ENCODE data around the gene PPP1R12B.
"Not testable (repeated sequence)": the region's sequence is repeated elsewhere in the genome, so short reads cannot be mapped to it uniquely, and the experiment has no call there.

Gene PPP1R12B

DNA sequence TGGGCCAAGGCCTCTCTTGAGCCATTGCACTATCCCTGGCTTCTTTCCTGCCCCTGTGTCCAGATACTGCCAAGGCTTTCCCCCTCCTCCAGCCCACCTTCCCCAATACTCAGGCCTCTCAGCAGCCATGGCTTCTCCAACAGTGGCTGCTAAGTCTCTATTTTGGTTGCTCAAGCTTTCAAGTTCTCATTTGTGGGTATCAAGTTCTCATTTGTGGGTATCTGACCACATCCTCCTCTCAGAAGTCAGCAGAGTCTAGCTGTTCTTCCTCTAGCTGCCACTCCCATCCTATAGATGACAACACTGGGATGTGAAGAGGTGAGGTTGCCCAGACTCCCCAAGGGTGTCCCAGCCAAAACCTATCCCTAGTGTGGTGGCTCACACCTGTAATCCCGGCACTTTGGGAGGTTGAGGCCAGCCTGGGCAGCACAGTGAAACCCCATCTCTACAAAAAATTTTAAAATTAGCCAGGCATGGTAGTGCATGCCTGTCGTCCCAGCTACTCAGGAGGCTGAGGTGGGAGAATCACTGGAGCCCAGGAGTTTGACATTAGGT lies 280.8 kb downstream of the PPP1R12B start:
- DNase-seq (ENCODE audit: low read depth in 2 of 2): not testable (repeated sequence)

DNA sequence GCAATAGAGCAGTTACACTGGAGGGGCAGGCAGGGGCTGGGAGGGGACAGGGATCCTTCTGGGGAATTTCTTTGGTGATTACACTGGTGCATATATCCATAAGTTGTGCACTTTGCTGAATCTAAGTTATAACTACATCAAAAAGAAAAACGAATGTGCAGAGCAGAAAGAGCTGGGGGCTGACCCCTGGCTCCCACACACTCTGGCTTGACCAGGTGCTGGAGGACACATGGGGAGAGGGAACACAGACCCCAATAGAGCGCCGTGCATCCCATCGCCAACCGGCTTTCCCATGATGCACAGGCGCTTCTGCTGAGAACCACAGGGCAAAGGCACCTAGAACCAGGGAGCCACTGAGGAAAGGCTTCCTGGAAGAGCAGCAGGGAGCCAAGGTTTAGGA lies 281.6 kb downstream of the PPP1R12B start:
- DNase-seq (ENCODE audit: low read depth in 2 of 2): not testable (repeated sequence)

DNA sequence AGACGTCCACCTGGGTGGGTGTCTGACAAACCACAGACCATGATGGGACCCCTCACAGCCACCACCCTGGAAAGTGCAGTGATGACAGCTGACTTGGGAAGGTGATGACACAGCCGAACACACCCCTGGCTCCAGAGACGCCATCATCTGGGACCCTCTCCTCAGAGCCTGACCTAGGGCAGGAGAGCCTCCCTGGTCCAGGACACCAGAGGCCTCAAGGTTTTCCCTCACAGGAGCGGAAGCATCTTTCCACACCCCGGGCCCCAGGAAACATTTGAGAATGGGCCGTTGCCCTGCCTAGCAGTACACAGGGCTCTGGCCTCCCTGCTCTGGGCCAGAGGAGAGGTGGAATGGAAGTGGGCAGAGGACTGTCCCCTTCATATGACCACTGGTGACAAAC lies 282.0 kb downstream of the PPP1R12B start:
- DNase-seq (ENCODE audit: low read depth in 2 of 2): no peak

DNA sequence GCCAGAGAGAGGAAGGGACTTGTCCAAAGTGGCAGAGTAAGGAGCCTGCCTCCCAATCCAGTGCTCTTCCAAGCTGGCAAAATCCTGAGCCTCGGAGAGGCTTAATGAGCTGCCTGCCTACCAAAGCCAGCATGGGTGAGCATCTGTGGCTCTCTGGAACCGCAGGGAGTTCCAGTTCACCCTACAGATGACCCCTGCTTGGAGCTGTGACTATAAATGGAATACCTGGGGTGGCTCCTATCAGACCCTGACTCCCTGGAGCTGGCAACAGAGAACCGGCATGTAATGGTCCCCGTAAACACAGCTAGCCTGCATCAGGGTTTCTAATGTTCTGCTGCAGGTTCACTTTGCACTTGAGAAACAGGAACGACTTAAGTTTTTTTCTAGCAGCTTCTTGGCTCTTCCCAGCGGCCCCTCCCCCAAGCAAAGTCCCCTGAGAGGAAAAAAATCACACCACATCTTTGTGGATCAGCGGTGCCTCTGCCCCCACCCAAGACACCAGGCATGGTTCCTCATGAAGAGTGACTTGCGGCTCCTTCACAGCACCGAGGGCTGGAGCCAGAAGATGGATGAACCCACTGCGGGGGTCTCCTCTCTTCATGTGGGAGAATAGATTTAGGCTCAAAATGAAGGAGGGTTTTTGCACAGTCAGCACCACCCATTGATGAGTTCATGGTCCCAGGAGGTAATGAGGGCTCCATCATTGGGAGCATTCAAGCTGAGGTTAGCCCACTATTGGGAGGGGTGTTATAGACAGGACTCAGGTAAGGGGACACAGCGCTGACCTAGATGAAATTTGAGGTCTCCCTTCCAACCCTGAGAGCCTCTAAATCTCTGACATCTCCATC lies 282.8 kb downstream of the PPP1R12B start:
- DNase-seq (ENCODE audit: low read depth in 2 of 2): no peak

DNA sequence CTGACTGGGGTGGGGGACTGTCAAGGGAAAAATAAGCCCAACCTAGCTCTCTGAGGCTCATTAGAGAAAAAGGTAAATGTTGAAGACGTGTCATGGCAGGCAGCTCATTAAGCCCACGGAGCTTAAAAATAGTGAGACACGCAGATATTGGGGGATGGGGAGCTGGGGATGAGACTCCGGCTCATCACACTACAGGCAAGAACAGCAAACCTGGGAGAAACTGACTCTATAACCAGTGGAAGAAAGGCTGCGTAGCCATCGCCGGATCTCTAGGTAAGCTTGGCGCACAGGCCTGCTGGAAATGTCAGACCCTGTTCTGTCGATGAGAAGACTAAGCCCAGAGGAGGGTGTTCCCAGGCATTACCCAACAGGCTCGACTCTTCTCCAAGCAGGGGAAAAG lies 283.7 kb downstream of the PPP1R12B start:
- DNase-seq (ENCODE audit: low read depth in 2 of 2): no peak

DNA sequence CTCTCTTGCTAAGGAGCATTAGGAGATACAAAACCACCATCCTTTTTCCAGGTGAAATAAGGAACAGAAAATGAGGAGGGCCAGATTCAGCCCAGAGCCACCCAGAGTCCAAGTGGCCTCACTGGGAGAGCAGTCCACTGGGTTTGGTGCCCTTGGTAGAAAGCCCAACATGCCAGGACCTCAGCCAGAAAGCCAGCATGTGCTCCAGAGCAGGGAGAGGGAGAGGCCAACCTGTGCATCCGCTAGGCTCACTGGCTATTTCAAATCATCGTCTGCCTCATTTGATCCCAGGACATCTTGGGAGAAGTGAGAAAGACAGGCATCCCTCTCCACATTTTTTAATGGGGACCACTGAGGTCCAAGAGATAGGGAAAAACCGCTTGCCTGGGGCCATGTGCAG lies 287.7 kb downstream of the PPP1R12B start:
- not testable (repeated sequence) for DNase-seq (ENCODE audit: low read depth in 2 of 2)

DNA sequence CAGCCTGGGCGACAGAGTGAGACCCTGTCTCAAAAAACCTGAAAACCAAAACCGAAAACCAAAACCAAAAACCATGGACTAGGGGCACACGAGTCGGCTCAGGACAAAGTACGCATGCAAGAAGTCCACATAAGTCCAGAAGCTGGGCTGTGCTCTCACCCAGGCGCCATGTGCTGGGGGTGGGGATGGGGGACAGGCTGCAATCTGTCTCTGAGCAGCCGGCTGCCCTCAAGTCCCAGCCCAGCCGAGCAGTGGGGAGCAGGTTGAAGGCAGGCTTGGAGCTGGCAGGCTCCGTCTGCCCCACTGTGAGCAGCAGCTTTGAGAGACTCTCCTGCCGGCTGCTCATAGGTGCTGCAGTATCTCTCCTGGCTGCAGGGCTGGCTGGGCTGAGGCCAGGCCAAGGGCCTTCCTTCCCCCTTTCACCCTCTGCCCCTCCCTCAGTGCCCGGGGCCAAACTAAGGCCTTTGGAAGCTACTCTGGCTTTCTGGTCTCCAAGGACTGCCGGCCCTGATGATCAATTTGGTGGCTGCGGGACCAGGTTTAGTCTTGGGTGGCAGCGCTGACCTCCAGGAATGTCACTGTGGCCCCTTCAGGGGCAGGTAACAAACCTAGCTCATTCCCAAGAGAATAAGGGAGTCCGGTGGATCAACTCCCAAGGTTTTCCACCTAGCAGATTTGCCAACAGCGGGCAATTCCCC lies 289.0 kb downstream of the PPP1R12B start:
- not testable (repeated sequence) for DNase-seq (ENCODE audit: low read depth in 2 of 2)

DNA sequence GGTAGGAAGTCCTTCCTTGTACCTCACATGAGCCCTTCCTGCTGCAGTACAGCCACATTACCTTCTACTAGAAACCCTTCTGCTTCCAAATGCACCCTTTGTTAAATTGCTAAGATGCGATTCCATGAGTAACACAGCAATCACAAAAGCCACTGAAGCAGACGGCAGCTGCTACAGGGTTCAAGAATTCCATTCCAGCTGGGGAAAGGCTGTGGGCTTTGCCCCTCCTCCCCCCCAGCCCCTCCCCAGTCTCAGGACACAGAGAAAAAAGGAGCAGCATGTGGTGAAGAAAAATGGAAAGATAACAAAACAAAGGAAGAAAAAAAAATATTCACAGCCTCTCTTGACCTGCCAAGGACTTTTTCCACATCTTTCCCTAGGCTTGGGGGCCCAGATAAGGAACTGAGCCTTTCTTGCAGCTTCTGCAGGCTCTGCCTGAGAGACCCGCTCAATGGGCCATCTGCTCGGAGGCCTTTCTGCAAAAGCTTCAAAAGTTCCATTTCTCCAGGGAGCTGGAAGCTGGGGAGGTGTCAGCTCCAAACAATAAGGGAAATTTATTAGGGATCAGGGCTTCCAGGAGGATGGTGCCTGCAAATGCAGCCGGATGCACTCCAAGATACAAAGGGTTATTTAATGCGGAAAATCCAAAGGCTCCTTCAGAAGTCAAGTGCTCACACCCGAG lies 289.7 kb downstream of the PPP1R12B start:
- DNase-seq (ENCODE audit: low read depth in 2 of 2): no peak

DNA sequence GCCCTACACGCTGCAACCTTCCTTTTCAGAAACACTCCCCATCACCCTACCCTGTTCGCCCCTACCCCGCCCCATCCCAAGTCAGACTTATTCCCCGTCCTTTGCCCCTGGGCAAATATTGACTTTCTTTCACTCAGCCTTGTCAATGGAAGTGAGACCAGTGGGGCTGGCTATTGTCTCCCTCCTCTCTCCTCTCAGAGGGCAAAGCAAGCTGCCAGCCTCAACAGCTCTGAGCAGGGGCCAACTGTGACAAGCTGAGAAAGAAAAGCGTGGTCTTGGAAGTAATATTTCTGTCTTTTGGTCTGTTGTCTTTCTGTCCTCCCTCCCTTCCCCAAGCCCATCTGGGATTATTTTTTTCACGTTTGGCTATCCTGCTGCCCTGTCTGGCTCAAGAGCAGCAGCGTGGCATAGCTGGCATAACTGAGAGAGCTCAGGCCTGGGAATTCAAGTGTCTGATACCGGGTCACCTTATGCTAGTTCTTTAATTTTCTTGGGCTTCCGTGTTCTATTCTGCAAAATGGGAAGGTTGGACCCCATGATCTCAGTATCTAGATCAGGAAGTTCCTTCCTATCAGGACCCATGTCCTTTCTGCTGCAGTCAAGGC lies 290.3 kb downstream of the PPP1R12B start:
- not testable (repeated sequence) for DNase-seq (ENCODE audit: low read depth in 2 of 2)

DNA sequence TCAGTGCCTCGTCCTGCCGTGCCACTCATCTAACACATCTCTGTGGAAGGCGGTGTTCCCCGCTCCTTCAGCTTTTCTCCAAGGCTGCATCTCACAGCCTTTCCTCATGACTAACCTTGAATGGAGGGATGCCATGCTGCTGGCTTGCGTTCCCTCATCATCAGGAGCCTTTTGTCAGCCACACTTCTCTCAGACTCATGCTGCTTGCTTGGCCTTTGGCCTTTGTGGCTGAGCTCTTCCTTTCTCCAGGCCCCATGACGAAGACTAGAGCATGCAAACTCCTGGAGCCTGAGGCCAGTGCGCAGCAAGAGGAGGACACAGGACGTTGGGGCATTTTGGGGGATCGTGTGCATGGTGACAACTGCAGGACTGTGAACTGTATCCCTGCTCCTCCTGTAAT lies 291.0 kb downstream of the PPP1R12B start:
- no peak for DNase-seq (ENCODE audit: low read depth in 2 of 2)

DNA sequence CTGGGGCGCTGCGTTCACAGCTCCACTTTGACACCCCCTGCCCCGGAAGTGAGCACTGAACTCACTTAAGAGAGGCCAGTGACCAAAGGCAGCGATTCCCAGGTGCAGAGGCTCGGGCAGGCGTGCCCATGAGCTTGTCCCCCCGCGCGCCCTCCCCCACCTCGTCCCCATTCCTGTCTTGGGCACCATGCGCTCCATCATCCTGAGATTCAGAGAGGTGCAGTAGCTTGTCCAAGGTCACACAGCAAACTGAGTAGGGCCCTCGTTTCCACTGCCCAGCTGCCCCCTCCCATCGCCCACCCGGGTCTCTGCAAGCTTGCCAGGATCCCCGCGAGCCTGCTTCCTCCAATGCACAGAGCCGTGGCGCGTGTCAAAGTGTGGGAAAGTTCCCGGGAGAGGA lies 293.7 kb downstream of the PPP1R12B start:
- no peak for DNase-seq (ENCODE audit: low read depth in 2 of 2)

Measured in stimulated activated CD4-positive, alpha-beta T cell treated with anti-CD3 and anti-CD28 coated beads, Interleukin-12 subunit alpha, Interleukin-12 subunit beta, amount 100 ng/mL, for 24 hours (primary cell).